B cell (primary cell): ENCODE data around the gene XDH. TPM values are rescaled to one million over a fixed set of nuclear protein-coding genes. Genes with fewer than 3 reads are reported as not detected.
A peak's percentile ranks its signal among the peaks of the same experiment; 100 is the strongest.

Experiments
- ATAC-seq: fragments of 200-7000 bp; cut with Tn5 transposase; one replicate; pipeline ENCODE4 v1.10.0; 2021; ENCODE audit warnings: low read depth, mild to moderate bottlenecking, moderate number of reproducible peaks, moderate library complexity
- CTCF ChIA-PET: fragments of 350-600 bp; sonication (Branson Sonifier 250); formaldehyde crosslinking; loops from one replicate; lab custom pipeline; 2021; ENCODE audit warnings: antibody characterized with exemption, inconsistent platforms; lab: Charles Lee
- POLR2A ChIA-PET: fragments of 350-600 bp; sonication (Branson Sonifier 250); formaldehyde crosslinking; loops from one replicate; lab custom pipeline; 2021; ENCODE audit warnings: antibody characterized with exemption; lab: Charles Lee
- DNase-seq: peaks from one replicate; pipeline ENCODE4 v3.0.0; 2013
- H2AFZ ChIP-seq: 2 replicates; pipeline ENCODE4 v1.6.1; 2012; ENCODE audit warnings: mild to moderate bottlenecking, low read depth, low read length; ENCODE audit not compliant: insufficient read depth, poor library complexity, severe bottlenecking
- H3K27ac ChIP-seq, 2 donors: 1 replicate in 1 of 2; 2 replicates in 1 of 2; pipeline ENCODE4 v1.5.1; 2012 to 2013; ENCODE audit warnings: low read length in 2 of 2, mild to moderate bottlenecking in 2 of 2, moderate library complexity in 1 of 2
- H3K27me3 ChIP-seq, 4 experiments: fragments of 200-600 bp in 1 of 4; sonication (generic) in 1 of 4; replicated peaks in 1 of 4; 1 replicate in 2 of 4; 2 replicates in 2 of 4; pipeline versions ENCODE4 v1.6.1 to v1.7.0; 2013 to 2016; ENCODE audit warnings: low read length in 3 of 4, mild to moderate bottlenecking in 2 of 4, mixed read lengths in 1 of 4, moderate library complexity in 1 of 4; ENCODE audit not compliant: insufficient read depth in 4 of 4, control insufficient read depth in 3 of 4; ENCODE audit errors: control extremely low read depth in 1 of 4
- H3K36me3 ChIP-seq, 2 experiments: replicated peaks in 1 of 2; 1 replicate in 1 of 2; 2 replicates in 1 of 2; pipeline versions ENCODE4 v1.6.1 to v1.7.1; 2013; ENCODE audit warnings: low read length in 1 of 2; ENCODE audit not compliant: insufficient read depth in 2 of 2, control insufficient read depth in 1 of 2; ENCODE audit errors: control extremely low read depth in 1 of 2, extremely low read depth in 1 of 2
- H3K4me1 ChIP-seq, 2 donors: fragments of 200-600 bp in 1 of 2; sonication (generic) in 1 of 2; 1 replicate in 1 of 2; 2 replicates in 1 of 2; pipeline versions ENCODE4 v1.5.1 to v1.6.1; 2013 to 2017; ENCODE audit warnings: low read length in 2 of 2; ENCODE audit not compliant: control insufficient read depth in 2 of 2, insufficient read depth in 2 of 2
- H3K4me2 ChIP-seq: replicated peaks from 2 replicates; pipeline ENCODE3; 2012; ENCODE audit warnings: mild to moderate bottlenecking, low read depth, low read length; ENCODE audit not compliant: poor library complexity, severe bottlenecking
- H3K4me3 ChIP-seq, 5 experiments: fragments of 200-600 bp in 1 of 5; sonication (generic) in 1 of 5; 1 replicate in 3 of 5; 2 replicates in 2 of 5; pipeline versions ENCODE4 v1.5.1 to v1.7.0; 2011 to 2016; ENCODE audit warnings: low read length in 4 of 5, mild to moderate bottlenecking in 4 of 5, low read depth in 2 of 5, control low read depth in 1 of 5, moderate library complexity in 1 of 5; ENCODE audit not compliant: insufficient read depth in 1 of 5; ENCODE audit errors: control extremely low read depth in 1 of 5, extremely low read depth in 1 of 5
- H3K79me2 ChIP-seq: fragments of 200-600 bp; sonication (generic); one replicate; pipeline ENCODE4 v1.6.0; 2016; ENCODE audit warnings: low read length; ENCODE audit not compliant: control insufficient read depth, insufficient read depth
- H3K9ac ChIP-seq: fragments of 200-600 bp; sonication (generic); 2 replicates; pipeline ENCODE4 v1.6.1; 2017; ENCODE audit warnings: mild to moderate bottlenecking, low read length, moderate library complexity
- H3K9me3 ChIP-seq, 3 donors: one replicate each; pipeline versions ENCODE4 v1.6.1 to v1.7.1; 2013; ENCODE audit warnings: low read length in 2 of 3; ENCODE audit not compliant: control insufficient read depth in 2 of 3, insufficient read depth in 1 of 3; ENCODE audit errors: control extremely low read depth in 1 of 3
- H4K20me1 ChIP-seq: 2 replicates; pipeline ENCODE4 v1.6.0; 2012; ENCODE audit warnings: mild to moderate bottlenecking, low read length; ENCODE audit not compliant: insufficient read depth, control insufficient read depth, poor library complexity, severe bottlenecking
- H3K27ac Mint-ChIP-seq: one replicate; pipeline ENCODE4 v1.8.0; 2021; ENCODE audit warnings: mixed read lengths
- H3K27me3 Mint-ChIP-seq: one replicate; pipeline ENCODE4 v1.8.0; 2021; ENCODE audit warnings: mixed read lengths
- H3K4me1 Mint-ChIP-seq: one replicate; pipeline ENCODE4 v1.8.0; 2021; ENCODE audit warnings: mixed read lengths
- H3K4me3 Mint-ChIP-seq: one replicate; pipeline ENCODE4 v1.8.0; 2021; ENCODE audit warnings: mixed read lengths
- H3K9me3 Mint-ChIP-seq: one replicate; pipeline ENCODE4 v1.8.0; 2022; ENCODE audit warnings: mixed read lengths; ENCODE audit not compliant: insufficient read depth
- CTCF ChIP-seq: fragments of 200-600 bp; IDR thresholded peaks from one replicate; pipeline ENCODE4 v1.8.0; 2022; ENCODE audit warnings: antibody characterized with exemption, mild to moderate bottlenecking
- EZH2 ChIP-seq: IDR thresholded peaks from 2 replicates; pipeline ENCODE4 v1.6.1; 2012; ENCODE audit warnings: borderline replicate concordance, low read depth, mild to moderate bottlenecking, moderate library complexity, low read length; ENCODE audit not compliant: insufficient read depth, poor library complexity, severe bottlenecking
- WGBS: methylation state at CpG from one replicate; pipeline ENCODE4 v1.1.5; 2013; ENCODE audit warnings: missing lambda C conversion rate; ENCODE audit not compliant: insufficient coverage; 5-methylcytosine and 5-hydroxymethylcytosine counted together
- intact Hi-C: fragments of 100-400 bp; cut with micrococcal nuclease; formaldehyde crosslinking; loops from one replicate; pipeline ENCODE4 v1.10.0; 2022
- polyA plus RNA-seq: library from polyadenylated mRNA; depleted of rRNA; stranded (reverse); fragments of >200 nt; gene quantifications from 2 replicates; pipeline ENCODE4 v1.2.3, GENCODE V29; 2012
- total RNA-seq, 2 donors: library from RNA; stranded (reverse); fragments of 120-200 nt in 1 of 2; gene quantifications; 1 replicate in 1 of 2; 2 replicates in 1 of 2; pipeline versions ENCODE4 v1.2.3 to v1.2.4, GENCODE V29; 2013 to 2022

The XDH gene
- total and polyA plus RNA-seq, 2 donors (not counting 1 experiment from before 2014, with no cell fraction given) = not detected

DNA sequence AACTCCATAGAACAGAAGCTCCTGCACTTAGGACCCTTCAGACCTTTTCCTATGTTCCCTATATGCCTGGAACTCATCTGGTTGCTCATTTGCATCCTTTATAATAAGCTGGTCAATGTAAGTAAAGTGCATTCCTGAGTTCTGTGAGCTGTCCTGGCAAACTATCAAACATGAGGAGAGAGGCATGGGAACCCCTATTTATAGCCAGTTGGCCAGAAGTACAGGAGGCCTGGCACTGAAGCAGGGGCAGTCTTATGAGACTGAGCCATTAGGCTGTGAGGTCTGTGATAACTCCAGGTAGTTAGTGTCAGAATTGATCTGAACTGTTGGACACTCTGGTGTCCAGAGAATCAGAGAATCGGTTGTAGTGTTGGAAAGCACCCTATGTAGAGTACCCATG, 92.2 kb downstream of the XDH start:
- DNase-seq = no peak
- H4K20me1 ChIP-seq = no peaks in the 10 kb centered on the region
- no peak overlapping the region for H3K4me3 Mint-ChIP-seq
- intact Hi-C loops = loop anchor here (5.0 kb wide), 1 partner anchor 105 kb away; the partner anchor contains the start of gene CAPN14
- no peaks in the 10 kb centered on the region for H3K27me3 ChIP-seq
- H3K9me3 ChIP-seq = no peaks in the 10 kb centered on the region
- H3K4me2 ChIP-seq = no peak overlapping the region
- no CpG with 5 or more reads among the region's 1 CpG for WGBS
- POLR2A ChIA-PET = no interaction called here
- no peaks in the 10 kb centered on the region for H3K27me3 Mint-ChIP-seq
- H3K27ac ChIP-seq = no peak overlapping the region
- CTCF ChIA-PET = interaction anchor here (1.3 to 3.8 kb wide), 3 partner anchors 11 to 610 kb away, joined by 5 to 20 read pairs (median 18); no protein-coding TSS in a partner anchor
- H3K79me2 ChIP-seq = no peaks in the 10 kb centered on the region
- H3K36me3 ChIP-seq = no peaks in the 10 kb centered on the region
- H3K27ac Mint-ChIP-seq = peak overlapping the region; percentile 39
- no peak overlapping the region for H2AFZ ChIP-seq
- H3K4me1 Mint-ChIP-seq = peaks cover 59% of the 10 kb centered on the region
- H3K9me3 Mint-ChIP-seq = no peaks in the 10 kb centered on the region
- no peak for ATAC-seq
- H3K4me1 ChIP-seq = peaks cover 34 to 37% of the 10 kb centered on the region in 2 donors
- TF ChIP-seq EZH2 (no peak), CTCF (no peak)
- no peak overlapping the region for H3K4me3 ChIP-seq
- H3K9ac ChIP-seq = no peak overlapping the region

DNA sequence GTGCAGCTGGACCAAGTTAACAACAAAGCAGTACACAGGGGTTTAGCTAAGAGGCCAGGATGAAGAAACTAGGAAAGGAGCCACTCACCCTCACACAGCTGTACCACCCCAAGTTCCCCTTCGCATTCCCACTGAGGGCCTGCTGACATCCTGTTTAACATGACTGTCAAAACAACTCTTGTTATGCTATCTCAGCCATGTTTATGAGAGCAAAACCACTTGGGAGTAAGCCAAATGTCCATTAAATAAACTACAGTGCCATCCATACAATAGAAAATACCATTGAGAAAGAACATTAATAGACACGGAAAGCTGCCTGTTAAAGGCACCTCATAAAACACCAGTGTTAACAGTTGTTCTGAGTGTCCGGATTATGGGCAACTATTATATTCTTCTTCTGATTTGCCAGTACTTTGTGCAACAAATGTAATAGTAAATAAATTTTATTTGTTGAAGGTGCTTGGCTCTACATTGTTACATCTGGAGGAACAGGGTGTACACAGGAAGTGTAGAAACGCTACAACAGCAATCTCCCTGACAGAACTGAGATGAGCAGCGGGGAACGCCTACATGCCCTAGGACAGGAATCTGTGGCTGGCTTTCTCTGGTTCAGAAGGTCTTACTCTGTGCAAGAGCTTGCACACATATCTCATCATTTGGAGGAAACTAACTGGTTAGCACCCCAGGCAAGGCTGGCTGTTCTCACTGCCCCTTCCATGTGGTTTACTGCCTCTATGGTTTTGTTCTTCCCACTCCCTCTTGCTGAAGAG, 95.0 kb downstream of the XDH start:
- no peaks in the 10 kb centered on the region for H3K9me3 ChIP-seq
- peak overlapping the region in 1 of 5 experiments; percentile 31 for H3K4me3 ChIP-seq
- H3K9ac ChIP-seq = peak overlapping the region; percentile 6
- WGBS = 0% methylated on average over 4 of the region's 6 CpGs
- TF ChIP-seq EZH2 = no peak
- ChIA-PET POLR2A (interaction anchor here (0.6 to 2.1 kb wide), 3 partner anchors 17 to 1187 kb away, joined by 3 to 11 read pairs (median 5); no protein-coding TSS in a partner anchor), CTCF (interaction anchor here (0.7 to 6.2 kb wide), 9 partner anchors 10 to 1111 kb away, joined by 3 to 59 read pairs (median 3); partner anchors contain the start of gene EHD3)
- peak overlapping the region; percentile 11 to 38 for H3K27ac ChIP-seq
- Mint-ChIP-seq H3K27ac (peak overlapping the region; percentile 89), H3K9me3 (no peaks in the 10 kb centered on the region), H3K4me3 (peak overlapping the region; percentile 67), H3K4me1 (peaks cover 60% of the 10 kb centered on the region), H3K27me3 (no peaks in the 10 kb centered on the region)
- ATAC-seq = peak; percentile 21
- DNase-seq = peak; percentile 34
- no peaks in the 10 kb centered on the region for H4K20me1 ChIP-seq
- H3K79me2 ChIP-seq = no peaks in the 10 kb centered on the region
- no peaks in the 10 kb centered on the region for H3K27me3 ChIP-seq
- peaks cover 37 to 38% of the 10 kb centered on the region in 2 donors for H3K4me1 ChIP-seq
- no peaks in the 10 kb centered on the region for H3K36me3 ChIP-seq
- intact Hi-C loops = loop anchor here (5.0 kb wide), 3 partner anchors 102 to 607 kb away; partner anchors contain the start of genes CAPN14 and GALNT14
- H3K4me2 ChIP-seq = peak overlapping the region; percentile 59
- H2AFZ ChIP-seq = peak overlapping the region; percentile 4
